Tibial artery (tissue), 4 donors: ENCODE results near the gene THPO.

Experiments
- DNase-seq, 2 donors: peaks; one replicate each; pipeline ENCODE4 v3.0.0-alpha.2; 2019
- H3K27ac ChIP-seq, 2 donors: fragments of 200-600 bp; sonication (generic) in 1 of 2; 1 replicate in 1 of 2; 2 replicates in 1 of 2; pipeline ENCODE4 v1.5.1; 2018 to 2019; ENCODE audit warnings: mild to moderate bottlenecking in 1 of 2
- H3K27me3 ChIP-seq, 2 donors: fragments of 200-600 bp; sonication (generic) in 1 of 2; one replicate each; pipeline versions ENCODE4 v1.5.1 to v1.6.0; 2016 to 2019
- H3K36me3 ChIP-seq, 3 donors: fragments of 200-600 bp; sonication (generic) in 2 of 3; one replicate each; pipeline ENCODE4 v1.5.1; 2016 to 2019; ENCODE audit warnings: mild to moderate bottlenecking in 2 of 3
- H3K4me1 ChIP-seq, 4 donors: fragments of 200-600 bp; sonication (generic) in 2 of 4; 1 replicate in 3 of 4; 2 replicates in 1 of 4; pipeline ENCODE4 v1.5.1; 2016 to 2019
- H3K4me3 ChIP-seq, 2 donors: fragments of 200-600 bp; sonication (generic) in 1 of 2; 1 replicate in 1 of 2; 2 replicates in 1 of 2; pipeline ENCODE4 v1.5.1; 2018 to 2019; ENCODE audit warnings: mild to moderate bottlenecking in 2 of 2
- H3K9me3 ChIP-seq, 3 donors: fragments of 200-600 bp; sonication (generic) in 1 of 3; one replicate each; pipeline ENCODE4 v1.5.1; 2016 to 2019
- CTCF ChIP-seq, 2 experiments: fragments of 200-600 bp in 1 of 2; fragments of 450-650 bp in 1 of 2; IDR thresholded peaks; one replicate each; pipeline ENCODE4 v1.5.1; 2017 to 2019; ENCODE audit warnings: antibody characterized with exemption in 2 of 2, mild to moderate bottlenecking in 1 of 2, moderate library complexity in 1 of 2
- intact Hi-C: fragments of 100-400 bp; cut with DNase I; formaldehyde crosslinking; loops from one replicate; pipeline ENCODE4 v1.15.0; 2023; ENCODE audit warnings: low total_unique reads

THPO gene

DNA sequence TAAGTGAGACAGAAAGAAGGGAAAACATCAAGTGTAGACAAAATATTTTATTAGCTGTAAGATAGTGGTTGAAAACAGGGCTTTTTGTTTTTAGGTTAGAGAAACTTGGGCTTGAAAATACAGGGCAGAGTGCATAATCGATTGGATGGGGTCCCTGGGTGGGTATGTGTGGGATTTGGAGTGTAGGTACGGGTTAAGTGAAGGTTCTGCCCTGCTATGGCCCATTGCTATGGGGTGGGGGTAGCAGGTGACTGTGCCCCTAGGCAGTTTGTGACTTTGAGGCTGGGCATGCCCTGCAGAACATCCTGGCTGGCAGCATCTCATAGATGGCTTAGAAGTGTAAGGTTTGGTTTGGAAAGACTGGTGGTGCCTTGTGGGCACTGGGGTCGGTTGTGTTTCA is 44.3 kb downstream of the THPO start:
- TF ChIP-seq CTCF (IDR thresholded peaks at IDR 0.05) = no peak
- H3K4me3 ChIP-seq = no peak overlapping the region
- H3K4me1 ChIP-seq = peaks cover 0 to 26% (median 17%) of the 10 kb centered on the region in 4 donors
- H3K9me3 ChIP-seq = no peaks in the 10 kb centered on the region
- H3K27ac ChIP-seq = peak overlapping the region; percentile 36 to 97
- intact Hi-C loops = no loop called here
- peaks cover 54 to 66% (median 65%) of the 10 kb centered on the region in 3 donors for H3K36me3 ChIP-seq
- H3K27me3 ChIP-seq = no peaks in the 10 kb centered on the region
- DNase-seq = no peak

GRCh38 chr3:184333190-184333589 is 44.8 kb downstream of the THPO start:
- intact Hi-C loops = no loop called here
- Histone ChIP-seq H3K27ac (peak overlapping the region in 1 of 2 donors; percentile 36), H3K4me3 (no peak overlapping the region), H3K4me1 (peaks cover 0 to 23% (median 12%) of the 10 kb centered on the region in 4 donors), H3K36me3 (peaks cover 60 to 71% (median 70%) of the 10 kb centered on the region in 3 donors), H3K9me3 (no peaks in the 10 kb centered on the region), H3K27me3 (no peaks in the 10 kb centered on the region)
- DNase-seq = no peak
- TF ChIP-seq CTCF (IDR thresholded peaks at IDR 0.05) = no peak

DNA sequence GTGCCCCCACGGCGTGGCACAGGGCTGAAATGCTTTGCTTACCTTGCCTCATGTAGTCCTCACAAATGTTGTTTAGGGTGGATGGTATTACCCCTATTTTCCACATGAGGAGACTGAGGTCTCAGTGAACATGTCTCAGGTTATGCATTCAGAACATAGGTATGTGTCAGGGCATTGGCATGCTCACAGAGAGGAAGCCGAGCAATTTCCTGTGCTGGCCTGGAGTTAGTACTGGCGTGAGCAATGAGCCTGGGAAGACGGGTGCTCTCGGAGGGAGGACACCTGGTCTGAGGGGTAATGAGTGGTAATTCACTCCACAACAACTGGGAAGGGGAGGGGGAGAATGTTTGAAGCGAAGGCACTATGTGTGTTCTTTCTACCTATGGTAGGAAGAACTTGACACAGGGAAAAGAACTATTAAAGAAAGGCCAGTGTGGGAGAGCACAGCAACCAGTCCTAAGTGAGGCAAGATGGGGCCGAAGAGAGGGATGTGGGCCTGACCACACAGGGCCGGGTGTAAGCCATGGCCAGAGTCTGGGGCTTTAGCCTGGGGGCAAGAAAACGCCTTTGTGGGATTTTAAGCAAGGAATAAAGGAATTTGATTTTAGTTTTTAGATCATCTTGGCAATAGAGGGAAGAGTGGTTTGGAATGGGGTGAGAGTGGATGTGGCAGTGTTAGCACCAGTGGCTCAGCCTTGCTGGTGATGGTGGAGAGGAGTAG is 45.5 kb downstream of the THPO start:
- H3K36me3 ChIP-seq = peaks cover 66 to 78% (median 77%) of the 10 kb centered on the region in 3 donors
- DNase-seq = no peak
- H3K4me1 ChIP-seq = peaks cover 0 to 16% (median 6%) of the 10 kb centered on the region in 4 donors
- H3K4me3 ChIP-seq = no peak overlapping the region
- H3K27ac ChIP-seq = peak overlapping the region in 1 of 2 donors; percentile 36
- no peaks in the 10 kb centered on the region for H3K9me3 ChIP-seq
- intact Hi-C loops = no loop called here
- no peaks in the 10 kb centered on the region for H3K27me3 ChIP-seq
- TF ChIP-seq CTCF (IDR thresholded peaks at IDR 0.05) = no peak

- no peak overlapping the region for H3K27ac ChIP-seq
- intact Hi-C loops = no loop called here
- H3K4me1 ChIP-seq = no peaks in the 10 kb centered on the region
- peaks cover 97 to 100% (median 99%) of the 10 kb centered on the region in 3 donors for H3K36me3 ChIP-seq
- DNase-seq = no peak
- no peaks in the 10 kb centered on the region for H3K9me3 ChIP-seq
- TF ChIP-seq CTCF (IDR thresholded peaks at IDR 0.05) = no peak
- no peak overlapping the region for H3K4me3 ChIP-seq
- no peaks in the 10 kb centered on the region for H3K27me3 ChIP-seq
Measured at GRCh38 chr3:184328516-184328915, 49.5 kb downstream of the THPO start.

GRCh38 chr3:184327171-184327570 is 50.8 kb downstream of the THPO start:
- H3K4me1 ChIP-seq = peaks cover 0 to 2% (median 0%) of the 10 kb centered on the region in 4 donors
- intact Hi-C loops = no loop called here
- no peaks in the 10 kb centered on the region for H3K9me3 ChIP-seq
- H3K4me3 ChIP-seq = no peak overlapping the region
- TF ChIP-seq CTCF (IDR thresholded peaks at IDR 0.05) = no peak
- H3K27ac ChIP-seq = no peak overlapping the region
- DNase-seq = peak in 1 of 2 donors; percentile 63
- H3K27me3 ChIP-seq = no peaks in the 10 kb centered on the region
- H3K36me3 ChIP-seq = peaks cover 99 to 100% (median 100%) of the 10 kb centered on the region in 3 donors
